NCI-H748 treated with DMSO at 0.1 percent for 48 hours (cell line): Measurements from ENCODE around the gene ERVK3-1.

Experiments used
- DNase-seq: peaks from one replicate; lab custom pipeline; 2025; lab: John Stamatoyannopoulos, UW

The ERVK3-1 gene

GRCh38 chr19:58364146-58364545 lies 59.0 kb downstream of the ERVK3-1 start:
- no peak for DNase-seq
